GM12892 (cell line): ENCODE results near the gene DDX25.

ENCODE experiments used
- POLR2A ChIP-seq: IDR thresholded peaks from 2 replicates; pipeline ENCODE4 v1.6.1; 2011; ENCODE audit warnings: low read depth, low read length, control low read depth
- TAF1 ChIP-seq: IDR thresholded peaks from 2 replicates; pipeline ENCODE4 v1.6.1; 2011; ENCODE audit warnings: low read depth, mild to moderate bottlenecking, control low read depth, low read length, borderline replicate concordance

DNA sequence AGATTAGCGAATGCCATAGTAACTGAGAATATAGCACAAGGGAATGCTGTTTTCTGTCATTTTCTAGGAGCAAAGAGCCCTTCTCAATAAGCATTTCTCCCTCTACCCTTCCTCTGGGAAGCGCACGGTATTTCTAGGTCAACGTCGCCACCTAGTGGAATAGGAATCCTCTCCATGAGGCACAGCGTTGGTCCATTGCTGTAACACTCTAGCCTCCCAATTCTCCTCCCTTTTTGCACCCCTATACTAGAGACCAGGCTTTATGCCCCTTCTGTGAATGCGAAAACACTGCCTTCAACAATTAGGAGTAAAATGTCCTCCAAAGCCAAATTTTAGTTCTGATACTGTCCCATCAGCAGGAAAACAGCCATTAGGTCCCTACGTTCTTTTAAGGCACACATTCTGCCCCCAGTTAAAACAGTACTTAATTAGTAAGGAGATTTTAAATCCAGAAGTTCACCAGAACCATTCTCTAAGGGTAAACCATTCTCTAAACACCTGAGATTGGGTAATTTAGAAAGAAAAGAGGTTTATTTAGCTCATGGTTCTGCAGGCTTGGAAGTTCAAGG is 29.7 kb upstream of the DDX25 start:
- TF ChIP-seq TAF1 (no peak), POLR2A (no peak)
